IPS-15b (cell line): Measurements from ENCODE around the gene FRMD1.

Experiments used
- H3K27me3 ChIP-seq: one replicate; pipeline ENCODE4 v1.6.1; 2013; ENCODE audit warnings: low read length; ENCODE audit not compliant: control insufficient read depth, insufficient read depth
- H3K36me3 ChIP-seq: one replicate; pipeline ENCODE4 v1.6.1; 2013; ENCODE audit warnings: low read length; ENCODE audit not compliant: control insufficient read depth, insufficient read depth
- H3K4me1 ChIP-seq: one replicate; pipeline ENCODE4 v1.6.1; 2013; ENCODE audit warnings: mild to moderate bottlenecking, low read length; ENCODE audit not compliant: control insufficient read depth, insufficient read depth
- H3K4me3 ChIP-seq: one replicate; pipeline ENCODE4 v1.5.1; 2013; ENCODE audit warnings: low read depth, low read length
- H3K9ac ChIP-seq: one replicate; pipeline ENCODE4 v1.6.1; 2013; ENCODE audit warnings: low read depth, mild to moderate bottlenecking, low read length
- H3K9me3 ChIP-seq: one replicate; pipeline ENCODE4 v1.6.1; 2013; ENCODE audit warnings: mild to moderate bottlenecking, low read length; ENCODE audit not compliant: control insufficient read depth, insufficient read depth

The FRMD1 gene

GRCh38 chr6:168030908-168031307, 48.1 kb downstream of the FRMD1 start:
- no peaks in the 10 kb centered on the region for H3K4me1 ChIP-seq

GRCh38 chr6:168030218-168030746, 48.7 kb downstream of the FRMD1 start:
- Histone ChIP-seq H3K4me3 (no peak overlapping the region), H3K27me3 (no peaks in the 10 kb centered on the region), H3K36me3 (no peaks in the 10 kb centered on the region), H3K9ac (no peak overlapping the region), H3K9me3 (no peaks in the 10 kb centered on the region), H3K4me1 (no peaks in the 10 kb centered on the region)

More at GRCh38 chr6:168030908-168031307, 48.1 kb downstream of the FRMD1 start:
- H3K27me3 ChIP-seq: no peaks in the 10 kb centered on the region
- H3K9ac ChIP-seq: no peak overlapping the region
- H3K4me3 ChIP-seq: no peak overlapping the region
- H3K9me3 ChIP-seq: no peaks in the 10 kb centered on the region
- no peaks in the 10 kb centered on the region for H3K36me3 ChIP-seq

GRCh38 chr6:168029459-168030217, 49.4 kb downstream of the FRMD1 start:
- no peaks in the 10 kb centered on the region for H3K27me3 ChIP-seq

GRCh38 chr6:168028181-168028580, 50.8 kb downstream of the FRMD1 start:
- H3K36me3 ChIP-seq: no peaks in the 10 kb centered on the region
- H3K4me3 ChIP-seq: no peak overlapping the region
- no peaks in the 10 kb centered on the region for H3K4me1 ChIP-seq
- no peaks in the 10 kb centered on the region for H3K27me3 ChIP-seq
- no peaks in the 10 kb centered on the region for H3K9me3 ChIP-seq
- no peak overlapping the region for H3K9ac ChIP-seq

More at GRCh38 chr6:168029459-168030217, 49.4 kb downstream of the FRMD1 start:
- Histone ChIP-seq H3K4me1 (no peaks in the 10 kb centered on the region), H3K9me3 (no peaks in the 10 kb centered on the region), H3K4me3 (no peak overlapping the region), H3K36me3 (no peaks in the 10 kb centered on the region), H3K9ac (no peak overlapping the region)

GRCh38 chr6:168027521-168027920, 51.5 kb downstream of the FRMD1 start:
- Histone ChIP-seq H3K27me3 (no peaks in the 10 kb centered on the region), H3K4me3 (no peak overlapping the region), H3K9ac (no peak overlapping the region), H3K4me1 (no peaks in the 10 kb centered on the region), H3K36me3 (no peaks in the 10 kb centered on the region), H3K9me3 (no peaks in the 10 kb centered on the region)

GRCh38 chr6:168026925-168027324, 52.1 kb downstream of the FRMD1 start:
- Histone ChIP-seq H3K9ac (no peak overlapping the region), H3K4me3 (no peak overlapping the region), H3K36me3 (no peaks in the 10 kb centered on the region), H3K27me3 (no peaks in the 10 kb centered on the region), H3K9me3 (no peaks in the 10 kb centered on the region), H3K4me1 (no peaks in the 10 kb centered on the region)

GRCh38 chr6:168025831-168026710, 52.9 kb downstream of the FRMD1 start:
- Histone ChIP-seq H3K4me1 (no peaks in the 10 kb centered on the region), H3K9ac (no peak overlapping the region), H3K27me3 (no peaks in the 10 kb centered on the region), H3K4me3 (no peak overlapping the region), H3K36me3 (no peaks in the 10 kb centered on the region), H3K9me3 (no peaks in the 10 kb centered on the region)

- no peaks in the 10 kb centered on the region for H3K9me3 ChIP-seq
- H3K27me3 ChIP-seq: no peaks in the 10 kb centered on the region
- no peak overlapping the region for H3K9ac ChIP-seq
- no peaks in the 10 kb centered on the region for H3K36me3 ChIP-seq
- H3K4me1 ChIP-seq: no peaks in the 10 kb centered on the region
- H3K4me3 ChIP-seq: no peak overlapping the region
Observed at GRCh38 chr6:168024951-168025510, 54.0 kb downstream of the FRMD1 start.

- Histone ChIP-seq H3K36me3 (no peaks in the 10 kb centered on the region), H3K27me3 (no peaks in the 10 kb centered on the region), H3K4me1 (no peaks in the 10 kb centered on the region), H3K9ac (no peak overlapping the region), H3K9me3 (no peaks in the 10 kb centered on the region), H3K4me3 (no peak overlapping the region)
Observed at GRCh38 chr6:168022488-168023321, 56.3 kb downstream of the FRMD1 start.

GRCh38 chr6:168021581-168021980, 57.4 kb downstream of the FRMD1 start:
- H3K9ac ChIP-seq: no peak overlapping the region
- no peaks in the 10 kb centered on the region for H3K9me3 ChIP-seq
- H3K4me3 ChIP-seq: no peak overlapping the region
- H3K27me3 ChIP-seq: no peaks in the 10 kb centered on the region
- H3K4me1 ChIP-seq: no peaks in the 10 kb centered on the region
- H3K36me3 ChIP-seq: no peaks in the 10 kb centered on the region

- Histone ChIP-seq H3K9ac (no peak overlapping the region), H3K27me3 (no peaks in the 10 kb centered on the region), H3K4me3 (no peak overlapping the region), H3K36me3 (no peaks in the 10 kb centered on the region), H3K9me3 (no peaks in the 10 kb centered on the region), H3K4me1 (no peaks in the 10 kb centered on the region)
Observed at GRCh38 chr6:168020242-168020641, 58.8 kb downstream of the FRMD1 start.
